Sigmoid colon (tissue), 4 donors: ENCODE results near the gene CCDC102A.
"Not testable (repeated sequence)": the region's sequence is repeated elsewhere in the genome, so short reads cannot be mapped to it uniquely, and the experiment has no call there.

Experiments
- EP300 ChIP-seq, 4 donors: sonication (generic); formaldehyde crosslinking; IDR thresholded peaks; one replicate each; pipeline ENCODE4 v1.6.1; 2017; ENCODE audit warnings: antibody characterized with exemption in 4 of 4
- POLR2A ChIP-seq, 2 donors: fragments of 450-650 bp; IDR thresholded peaks; one replicate each; pipeline ENCODE4 v1.6.1; 2016; ENCODE audit warnings: antibody characterized with exemption in 2 of 2, mild to moderate bottlenecking in 2 of 2, moderate library complexity in 2 of 2
- POLR2AphosphoS5 ChIP-seq, 4 donors: sonication (generic); formaldehyde crosslinking; IDR thresholded peaks; one replicate each; pipeline ENCODE4 v1.6.1; 2017; ENCODE audit warnings: antibody characterized with exemption in 4 of 4
- TF ChIP-seq, protein P1 (sequence below), 4 experiments: fragments of 450-650 bp in 3 of 4; fragments of 200-600 bp in 1 of 4; IDR thresholded peaks; one replicate each; pipeline ENCODE4 v1.5.1; 2016 to 2019; ENCODE audit warnings: antibody characterized with exemption in 4 of 4, mild to moderate bottlenecking in 3 of 4, moderate library complexity in 2 of 4

DNA sequence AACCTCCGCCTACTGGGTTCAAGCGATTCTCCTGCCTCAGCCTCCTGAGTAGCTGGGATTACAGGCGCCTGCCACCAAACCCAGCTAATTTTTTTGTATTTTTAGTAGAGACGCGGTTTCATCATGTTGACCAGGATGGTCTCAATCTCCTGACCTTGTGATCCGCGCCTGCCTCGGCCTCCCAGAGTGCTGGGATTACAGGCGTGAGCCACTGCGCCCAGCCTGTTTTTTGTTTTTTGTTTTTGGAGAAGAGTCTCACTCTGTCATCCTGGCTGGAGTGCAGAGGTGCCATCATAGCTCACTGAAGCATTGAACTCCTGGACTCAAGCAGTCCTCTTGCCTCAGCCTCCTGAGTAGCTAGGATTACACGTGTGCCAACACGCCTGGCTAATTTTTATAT, 11.2 kb upstream of the CCDC102A start:
- TF ChIP-seq POLR2AphosphoS5, POLR2A, EP300 (IDR thresholded peaks at IDR 0.05): not testable (repeated sequence)
- TF ChIP-seq, protein P1, sequence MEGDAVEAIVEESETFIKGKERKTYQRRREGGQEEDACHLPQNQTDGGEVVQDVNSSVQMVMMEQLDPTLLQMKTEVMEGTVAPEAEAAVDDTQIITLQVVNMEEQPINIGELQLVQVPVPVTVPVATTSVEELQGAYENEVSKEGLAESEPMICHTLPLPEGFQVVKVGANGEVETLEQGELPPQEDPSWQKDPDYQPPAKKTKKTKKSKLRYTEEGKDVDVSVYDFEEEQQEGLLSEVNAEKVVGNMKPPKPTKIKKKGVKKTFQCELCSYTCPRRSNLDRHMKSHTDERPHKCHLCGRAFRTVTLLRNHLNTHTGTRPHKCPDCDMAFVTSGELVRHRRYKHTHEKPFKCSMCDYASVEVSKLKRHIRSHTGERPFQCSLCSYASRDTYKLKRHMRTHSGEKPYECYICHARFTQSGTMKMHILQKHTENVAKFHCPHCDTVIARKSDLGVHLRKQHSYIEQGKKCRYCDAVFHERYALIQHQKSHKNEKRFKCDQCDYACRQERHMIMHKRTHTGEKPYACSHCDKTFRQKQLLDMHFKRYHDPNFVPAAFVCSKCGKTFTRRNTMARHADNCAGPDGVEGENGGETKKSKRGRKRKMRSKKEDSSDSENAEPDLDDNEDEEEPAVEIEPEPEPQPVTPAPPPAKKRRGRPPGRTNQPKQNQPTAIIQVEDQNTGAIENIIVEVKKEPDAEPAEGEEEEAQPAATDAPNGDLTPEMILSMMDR (IDR thresholded peaks at IDR 0.05) = not testable (repeated sequence)
